Measurements from ENCODE around the gene ERC1.
"Not testable (repeated sequence)": the region's sequence is repeated elsewhere in the genome, so short reads cannot be mapped to it uniquely, and the experiment has no call there.

The ERC1 gene

GRCh38 chr12:1115484-1116231 lies 124.6 kb downstream of the ERC1 start:
- DNase-seq (ENCODE audit: insufficient read length, low spot score) (no peak), FAIRE-seq (no peak)

GRCh38 chr12:1117371-1117770 lies 126.3 kb downstream of the ERC1 start:
- FAIRE-seq (no peak), DNase-seq (ENCODE audit: insufficient read length, low spot score) (no peak)

- peak; percentile 15 for DNase-seq (ENCODE audit: insufficient read length, low spot score)
- peak; percentile 74 for FAIRE-seq
Measured at GRCh38 chr12:1117970-1118563, 127.0 kb downstream of the ERC1 start.

- DNase-seq (ENCODE audit: insufficient read length, low spot score), result no peak
- FAIRE-seq, result no peak
Measured at GRCh38 chr12:1122786-1123185, 131.8 kb downstream of the ERC1 start.

DNA sequence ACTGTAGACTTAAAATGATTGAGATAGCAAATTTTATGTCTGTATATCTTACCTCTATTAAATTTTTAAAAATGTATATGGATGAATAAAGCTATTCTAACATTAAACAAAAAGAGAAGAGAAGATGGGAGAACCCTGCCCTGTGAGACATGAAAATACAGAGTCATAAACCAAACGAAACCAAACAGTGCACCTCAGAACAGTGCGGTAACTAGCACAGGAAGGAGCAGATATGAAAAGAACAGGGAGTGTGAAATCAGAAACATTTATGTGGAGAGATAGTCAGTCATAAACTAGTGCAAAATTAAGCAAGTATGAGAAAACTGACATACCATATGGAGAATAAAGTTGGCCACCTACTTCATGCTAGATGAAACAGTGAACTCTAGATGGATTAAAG lies 135.1 kb downstream of the ERC1 start:
- FAIRE-seq, result no peak
- no peak for DNase-seq (ENCODE audit: insufficient read length, low spot score)

- FAIRE-seq, result no peak
- no peak for DNase-seq (ENCODE audit: insufficient read length, low spot score)
Measured at GRCh38 chr12:1127021-1127420, 136.0 kb downstream of the ERC1 start.

- no peak for DNase-seq (ENCODE audit: insufficient read length, low spot score)
- no peak for FAIRE-seq
Measured at GRCh38 chr12:1130164-1130563, 139.1 kb downstream of the ERC1 start.

GRCh38 chr12:1130571-1130970 lies 139.5 kb downstream of the ERC1 start:
- no peak for DNase-seq (ENCODE audit: insufficient read length, low spot score)

GRCh38 chr12:1131811-1132224 lies 140.8 kb downstream of the ERC1 start:
- no peak for DNase-seq (ENCODE audit: insufficient read length, low spot score)
- FAIRE-seq, result no peak

More at GRCh38 chr12:1130571-1130970, 139.5 kb downstream of the ERC1 start:
- no peak for FAIRE-seq

DNA sequence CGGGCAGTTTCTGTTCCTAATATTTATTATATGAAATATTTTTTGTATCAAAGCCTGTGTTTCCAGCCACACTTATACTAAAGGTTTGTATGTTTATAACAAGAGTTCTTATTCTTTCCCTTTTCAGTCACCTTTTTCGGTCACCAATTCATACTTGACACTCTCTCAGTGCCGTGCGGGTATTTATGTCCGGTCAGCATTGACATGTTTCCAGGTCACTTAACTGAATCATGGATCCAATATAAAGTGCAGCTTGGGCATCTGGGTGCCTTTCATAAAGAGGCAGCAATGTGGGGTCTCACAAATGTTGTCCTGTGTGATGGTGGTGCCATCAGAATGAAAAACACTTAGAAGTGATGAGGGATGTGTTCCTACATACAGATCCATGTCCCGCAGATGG lies 141.3 kb downstream of the ERC1 start:
- FAIRE-seq (no peak), DNase-seq (ENCODE audit: insufficient read length, low spot score) (no peak)

- DNase-seq (ENCODE audit: insufficient read length, low spot score) (no peak), FAIRE-seq (no peak)
Measured at GRCh38 chr12:1138691-1139090, 147.7 kb downstream of the ERC1 start.

GRCh38 chr12:1146758-1147157 lies 155.7 kb downstream of the ERC1 start:
- not testable (repeated sequence) for DNase-seq (ENCODE audit: insufficient read length, low spot score); FAIRE-seq

- DNase-seq (ENCODE audit: insufficient read length, low spot score), result no peak
- no peak for FAIRE-seq
Measured at GRCh38 chr12:1147821-1148220, 156.8 kb downstream of the ERC1 start.

DNA sequence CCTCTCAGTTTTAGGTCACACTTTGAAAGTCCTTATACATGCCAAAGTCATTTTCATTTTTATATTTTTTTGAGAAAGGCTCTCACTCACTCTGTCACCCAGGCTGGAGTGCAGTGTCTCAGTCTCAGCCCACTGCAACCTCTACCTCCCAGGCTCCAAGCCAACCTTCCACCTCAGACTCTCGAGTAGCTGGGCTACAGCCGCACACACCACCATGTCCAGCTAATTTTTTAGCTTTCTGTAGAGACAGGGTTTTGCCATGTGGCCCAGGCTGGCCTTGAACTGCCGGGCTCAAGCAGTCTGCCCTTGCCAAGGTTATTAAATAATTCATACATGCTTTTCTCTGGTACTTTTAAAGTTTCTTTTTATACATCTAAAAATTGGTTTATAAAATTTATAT lies 166.0 kb downstream of the ERC1 start:
- FAIRE-seq (no peak), DNase-seq (ENCODE audit: insufficient read length, low spot score) (no peak)

- no peak for FAIRE-seq
- no peak for DNase-seq (ENCODE audit: insufficient read length, low spot score)
Measured at GRCh38 chr12:1161197-1161596, 170.2 kb downstream of the ERC1 start.

- FAIRE-seq (no peak), DNase-seq (ENCODE audit: insufficient read length, low spot score) (no peak)
Measured at GRCh38 chr12:1162081-1162760, 171.2 kb downstream of the ERC1 start.

- DNase-seq (ENCODE audit: insufficient read length, low spot score), result no peak
- FAIRE-seq, result no peak
Measured at GRCh38 chr12:1167784-1168183, 176.8 kb downstream of the ERC1 start.

GRCh38 chr12:1170411-1170810 lies 179.4 kb downstream of the ERC1 start:
- FAIRE-seq (no peak), DNase-seq (ENCODE audit: insufficient read length, low spot score) (no peak)

DNA sequence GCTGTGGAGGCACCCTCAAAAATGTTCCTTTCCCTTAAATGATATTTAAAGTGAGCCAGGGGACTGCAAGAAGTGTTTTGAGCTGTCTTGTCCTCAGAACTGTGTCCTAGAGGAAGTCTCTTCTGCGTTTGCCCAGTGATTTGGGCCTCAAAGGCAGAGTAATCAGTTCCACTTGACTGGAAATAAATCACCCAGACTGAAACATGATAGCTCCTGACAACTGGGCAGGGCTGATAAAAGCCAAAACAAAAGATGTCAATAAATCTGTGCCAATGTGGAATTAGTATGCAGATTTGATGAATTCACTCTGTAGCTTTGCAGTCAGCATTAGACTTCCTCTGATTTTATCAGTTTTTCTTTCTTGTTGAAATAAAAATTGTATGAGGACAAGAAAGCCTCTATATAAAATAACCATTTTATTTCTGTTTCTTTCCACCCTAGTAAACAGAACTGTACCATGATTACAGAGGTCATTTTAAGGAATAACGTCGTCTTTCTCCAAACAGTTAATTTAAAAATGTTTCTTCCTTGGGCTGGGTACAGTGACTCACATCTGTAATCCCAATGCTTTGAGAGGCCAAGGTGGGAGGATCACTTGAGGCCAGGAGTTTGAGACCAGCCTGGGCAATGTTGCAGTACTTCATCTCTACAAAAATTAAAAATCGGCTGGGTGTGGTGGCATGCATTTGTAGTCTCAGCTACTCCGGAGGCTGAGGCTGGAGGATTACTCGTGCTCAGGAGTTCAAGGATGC lies 180.8 kb downstream of the ERC1 start:
- FAIRE-seq (no peak), DNase-seq (ENCODE audit: insufficient read length, low spot score) (no peak)

- no peak for DNase-seq (ENCODE audit: insufficient read length, low spot score)
- FAIRE-seq, result peak; percentile 47
Measured at GRCh38 chr12:1173781-1174617, 183.0 kb downstream of the ERC1 start.
